ENCODE measurements around the gene SHISA5. TPM values are rescaled to one million over a fixed set of nuclear protein-coding genes. Genes with fewer than 3 reads are reported as not detected.

SHISA5 gene
- total RNA-seq, 2 donors from 2014 or later: 192 to 193 TPM

GRCh38 chr3:48477959-48478520 lies 25.9 kb downstream of the SHISA5 start:
- H3K9me3 Mint-ChIP-seq: no peaks in the 10 kb centered on the region
- Histone ChIP-seq H3K4me1 (ENCODE audit: control insufficient read depth, insufficient read depth, low read length) (peaks cover 10% of the 10 kb centered on the region), H3K4me3 (ENCODE audit: low read length) (no peak overlapping the region), H3K27me3 (ENCODE audit: control insufficient read depth, insufficient read depth, low read length, poor library complexity, severe bottlenecking) (no peaks in the 10 kb centered on the region), H3K36me3 (ENCODE audit: control insufficient read depth, insufficient read depth, low read length) (peaks cover 4% of the 10 kb centered on the region), H3K9me3 (ENCODE audit: control insufficient read depth, low read length) (no peaks in the 10 kb centered on the region), H3K9ac (ENCODE audit: extremely low read depth, low read length, poor library complexity, severe bottlenecking) (no peak overlapping the region), H3K27ac (ENCODE audit: low read depth, low read length) (no peak overlapping the region)
- TF ChIP-seq CTCF (conservative IDR thresholded peaks at IDR 0.05): no peak
- H3K27me3 Mint-ChIP-seq (ENCODE audit: insufficient read depth): no peaks in the 10 kb centered on the region
- H3K4me3 Mint-ChIP-seq: no peak overlapping the region
- DNase-seq: peak; percentile 44
- 83 to 94% methylated on average over 3 to 9 of the region's 9 CpGs for WGBS, 2 experiments (ENCODE audit: insufficient coverage in 1 of 2, insufficient read length in 1 of 2)
- H3K36me3 Mint-ChIP-seq (ENCODE audit: low read depth): peaks cover 17% of the 10 kb centered on the region
- peaks cover 21% of the 10 kb centered on the region for H3K4me1 Mint-ChIP-seq
- H3K27ac Mint-ChIP-seq: no peak overlapping the region

- Mint-ChIP-seq H3K27me3 (ENCODE audit: insufficient read depth) (no peaks in the 10 kb centered on the region), H3K9me3 (no peaks in the 10 kb centered on the region), H3K4me3 (no peak overlapping the region), H3K27ac (no peak overlapping the region), H3K36me3 (ENCODE audit: low read depth) (peaks cover 15% of the 10 kb centered on the region), H3K4me1 (peaks cover 21% of the 10 kb centered on the region)
- no peaks in the 10 kb centered on the region for H3K27me3 ChIP-seq (ENCODE audit: control insufficient read depth, insufficient read depth, low read length, poor library complexity, severe bottlenecking)
- H3K4me3 ChIP-seq (ENCODE audit: low read length): no peak overlapping the region
- WGBS, 2 experiments (ENCODE audit: insufficient coverage in 1 of 2, insufficient read length in 1 of 2): 93 to 95% methylated on average over 9 of the region's 9 CpGs
- H3K27ac ChIP-seq (ENCODE audit: low read depth, low read length): no peak overlapping the region
- H3K9me3 ChIP-seq (ENCODE audit: control insufficient read depth, low read length): no peaks in the 10 kb centered on the region
- DNase-seq: peak; percentile 39
- peaks cover 4% of the 10 kb centered on the region for H3K36me3 ChIP-seq (ENCODE audit: control insufficient read depth, insufficient read depth, low read length)
- no peak overlapping the region for H3K9ac ChIP-seq (ENCODE audit: extremely low read depth, low read length, poor library complexity, severe bottlenecking)
- TF ChIP-seq CTCF (conservative IDR thresholded peaks at IDR 0.05): no peak
- H3K4me1 ChIP-seq (ENCODE audit: control insufficient read depth, insufficient read depth, low read length): peaks cover 10% of the 10 kb centered on the region
Observed at GRCh38 chr3:48476426-48477053, 27.4 kb downstream of the SHISA5 start.

- DNase-seq: peak; percentile 69
- Mint-ChIP-seq H3K27me3 (ENCODE audit: insufficient read depth) (no peaks in the 10 kb centered on the region), H3K9me3 (no peaks in the 10 kb centered on the region), H3K27ac (peak overlapping the region; percentile 91), H3K36me3 (ENCODE audit: low read depth) (peaks cover 13% of the 10 kb centered on the region), H3K4me1 (peaks cover 21% of the 10 kb centered on the region), H3K4me3 (peak overlapping the region; percentile 33)
- Histone ChIP-seq H3K9me3 (ENCODE audit: control insufficient read depth, low read length) (no peaks in the 10 kb centered on the region), H3K9ac (ENCODE audit: extremely low read depth, low read length, poor library complexity, severe bottlenecking) (no peak overlapping the region), H3K4me1 (ENCODE audit: control insufficient read depth, insufficient read depth, low read length) (peaks cover 10% of the 10 kb centered on the region), H3K36me3 (ENCODE audit: control insufficient read depth, insufficient read depth, low read length) (peaks cover 1% of the 10 kb centered on the region), H3K27me3 (ENCODE audit: control insufficient read depth, insufficient read depth, low read length, poor library complexity, severe bottlenecking) (no peaks in the 10 kb centered on the region), H3K4me3 (ENCODE audit: low read length) (no peak overlapping the region), H3K27ac (ENCODE audit: low read depth, low read length) (no peak overlapping the region)
- peak; percentile 27 for TF ChIP-seq CTCF (conservative IDR thresholded peaks at IDR 0.05)
- WGBS, 2 experiments (ENCODE audit: insufficient coverage in 1 of 2, insufficient read length in 1 of 2): 73 to 78% methylated on average over 9 to 11 of the region's 11 CpGs
Observed at GRCh38 chr3:48475188-48475587, 28.8 kb downstream of the SHISA5 start.

Data from endodermal cell (in vitro differentiated cells).